Keratinocyte (primary cell): ENCODE results near the gene SLC5A2.

ENCODE experiments used
- CTCF ChIP-seq, 3 experiments: IDR thresholded peaks in 1 of 3; conservative IDR thresholded peaks in 1 of 3; optimal IDR thresholded peaks in 1 of 3; 2 replicates in 2 of 3; 3 replicates in 1 of 3; pipeline versions ENCODE3 to v1.5.1; 2011; ENCODE audit warnings: low read length in 3 of 3, mild to moderate bottlenecking in 3 of 3, moderate library complexity in 2 of 3, control low read depth in 1 of 3, inconsistent platforms in 1 of 3; ENCODE audit not compliant: insufficient read depth in 2 of 3; ENCODE audit errors: extremely low read depth in 1 of 3
- EZH2 ChIP-seq: IDR thresholded peaks from one replicate; pipeline ENCODE4 v1.6.1; 2012; ENCODE audit warnings: inconsistent platforms, mild to moderate bottlenecking, low read length, moderate library complexity

GRCh38 chr16:31485571-31485970, 2.6 kb downstream of the SLC5A2 start:
- TF ChIP-seq CTCF (optimal IDR thresholded peaks at IDR 0.05 in 1 of 3, IDR thresholded peaks at IDR 0.05 in 1 of 3, conservative IDR thresholded peaks at IDR 0.05 in 1 of 3; ENCODE audit: extremely low read depth in 1 of 3, insufficient read depth in 2 of 3, low read length in 3 of 3) (no peak), EZH2 (no peak)
